HCT116 (cell line): ENCODE data around the gene OSGIN1. TPM values are rescaled to one million over a fixed set of nuclear protein-coding genes. Genes with fewer than 3 reads are reported as not detected.

Source experiments
- ATAC-seq: fragments of 200-7000 bp; cut with Tn5 transposase; 2 replicates; pipeline ENCODE4 v1.9.1; 2020; ENCODE audit warnings: mild to moderate bottlenecking, moderate library complexity
- BruUV-seq: library from RNA; stranded (reverse); fragments of 400-500 nt; replicated peaks from 2 replicates; lab custom pipeline; 2021; lab: Mats Ljungman, UMichigan
- CTCF ChIA-PET: fragments of 300-600 bp; sonication (Branson Sonifier 250); formaldehyde crosslinking; loops from one replicate; lab custom pipeline; 2021; ENCODE audit warnings: antibody characterized with exemption; lab: Charles Lee
- POLR2A ChIA-PET: fragments of 300-600, 350-600 bp; sonication (Branson Sonifier 250); formaldehyde crosslinking; loops from one replicate; lab custom pipeline; 2021; ENCODE audit warnings: antibody characterized with exemption; lab: Charles Lee
- RAD21 ChIA-PET, 2 experiments: fragments of 300-600 bp; sonication (Branson Sonifier 250); formaldehyde crosslinking; loops; one replicate each; lab custom pipeline; 2023; ENCODE audit warnings: low total read pairs in 2 of 2; ENCODE audit not compliant: uncharacterized antibody in 2 of 2, unreplicated experiment in 2 of 2, low non-redundant PET in 1 of 2; lab: Charles Lee
- DNase-seq: peaks from one replicate; pipeline ENCODE4 v3.0.0-alpha.2; 2010; ENCODE audit warnings: low read depth, low spot score
- H2AFZ ChIP-seq: fragments of 200-600 bp; shearing (Covaris generic), sonication (generic); 2 replicates; pipeline ENCODE4 v1.6.1; 2017; ENCODE audit warnings: low read depth, mixed run types, mixed read lengths, antibody characterized with exemption, low read length; ENCODE audit not compliant: poor library complexity, severe bottlenecking
- H3K27ac ChIP-seq: 2 replicates; pipeline ENCODE4 v1.5.1; 2012; ENCODE audit warnings: low read depth, low read length
- H3K27me3 ChIP-seq: fragments of 200-600 bp; sonication (generic); 2 replicates; pipeline ENCODE4 v1.6.1; 2016; ENCODE audit warnings: mixed run types, low read length, mixed read lengths; ENCODE audit not compliant: insufficient read depth
- H3K36me3 ChIP-seq, 2 experiments: fragments of 200-500 bp in 1 of 2; fragments of 200-600 bp in 1 of 2; sonication (Bioruptor generic) in 1 of 2; sonication (generic) in 1 of 2; 2 replicates each; pipeline versions ENCODE4 v1.5.1 to v1.6.1; 2014 to 2016; ENCODE audit warnings: low read length in 2 of 2, inconsistent platforms in 1 of 2, mixed read lengths in 1 of 2, mixed run types in 1 of 2; ENCODE audit not compliant: insufficient read depth in 2 of 2, control insufficient read depth in 1 of 2
- H3K4me1 ChIP-seq, 2 experiments: fragments of 200-600 bp in 1 of 2; sonication (generic) in 1 of 2; 2 replicates each; pipeline versions ENCODE4 v1.5.1 to v1.6.1; 2012 to 2017; ENCODE audit warnings: low read length in 2 of 2, inconsistent platforms in 1 of 2, mild to moderate bottlenecking in 1 of 2, mixed read lengths in 1 of 2, mixed run types in 1 of 2, moderate library complexity in 1 of 2; ENCODE audit not compliant: insufficient read depth in 2 of 2, control insufficient read depth in 1 of 2
- H3K4me2 ChIP-seq: fragments of 200-600 bp; sonication (generic); 2 replicates; pipeline ENCODE4 v1.6.1; 2017; ENCODE audit warnings: mixed run types, low read length, mixed read lengths
- H3K4me3 ChIP-seq, 2 experiments: fragments of 200-600 bp in 1 of 2; sonication (generic) in 1 of 2; replicated peaks in 1 of 2; 2 replicates each; pipeline ENCODE4 v1.5.1; 2011 to 2016; ENCODE audit warnings: low read length in 2 of 2, control low read depth in 1 of 2, low read depth in 1 of 2, mild to moderate bottlenecking in 1 of 2, mixed read lengths in 1 of 2, mixed run types in 1 of 2
- H3K79me2 ChIP-seq: fragments of 200-600 bp; sonication (generic); 2 replicates; pipeline ENCODE4 v1.6.1; 2017; ENCODE audit warnings: mild to moderate bottlenecking, mixed run types, low read length, moderate library complexity, mixed read lengths; ENCODE audit not compliant: insufficient read depth
- H3K9ac ChIP-seq: fragments of 200-600 bp; sonication (generic); 2 replicates; pipeline ENCODE4 v1.6.1; 2016; ENCODE audit warnings: low read length, mixed read lengths
- H3K9me2 ChIP-seq: fragments of 200-600 bp; sonication (generic), shearing (Covaris generic); 2 replicates; pipeline ENCODE4 v1.6.1; 2017; ENCODE audit warnings: mixed run types, mild to moderate bottlenecking, moderate library complexity; ENCODE audit not compliant: insufficient read depth
- H3K9me3 ChIP-seq, 2 experiments: fragments of 200-500 bp in 1 of 2; fragments of 200-600 bp in 1 of 2; sonication (Bioruptor generic) in 1 of 2; sonication (generic) in 1 of 2; 2 replicates each; pipeline ENCODE4 v1.6.1; 2014 to 2017; ENCODE audit warnings: low read length in 2 of 2, mixed read lengths in 2 of 2, inconsistent platforms in 1 of 2, low read depth in 1 of 2, mild to moderate bottlenecking in 1 of 2, mixed run types in 1 of 2, moderate library complexity in 1 of 2; ENCODE audit not compliant: control insufficient read depth in 1 of 2, insufficient read depth in 1 of 2
- H4K20me1 ChIP-seq: fragments of 200-600 bp; sonication (generic), shearing (Covaris generic); 2 replicates; pipeline ENCODE4 v1.6.1; 2017; ENCODE audit warnings: mixed run types, mild to moderate bottlenecking, moderate library complexity; ENCODE audit not compliant: insufficient read depth
- CBX3 ChIP-seq: IDR thresholded peaks from 2 replicates; pipeline ENCODE4 v1.6.1; 2012; ENCODE audit warnings: low read depth
- CTCF ChIP-seq, 3 experiments: fragments of 200-600 bp in 1 of 3; sonication (generic) in 1 of 3; IDR thresholded peaks in 2 of 3; conservative IDR thresholded peaks in 1 of 3; 2 replicates each; pipeline ENCODE4 v1.5.1; 2012 to 2017; ENCODE audit warnings: low read depth in 2 of 3, low read length in 2 of 3, antibody characterized with exemption in 1 of 3, borderline replicate concordance in 1 of 3, control low read depth in 1 of 3, mild to moderate bottlenecking in 1 of 3, mixed read lengths in 1 of 3, mixed run types in 1 of 3, moderate library complexity in 1 of 3; ENCODE audit not compliant: insufficient read depth in 1 of 3
- ELF1 ChIP-seq: IDR thresholded peaks from 2 replicates; pipeline ENCODE4 v1.6.1; 2012; ENCODE audit warnings: low read depth, borderline replicate concordance
- POLR2AphosphoS5 ChIP-seq: IDR thresholded peaks from 2 replicates; pipeline ENCODE4 v1.6.1; 2011; ENCODE audit warnings: mild to moderate bottlenecking, low read depth, low read length, moderate library complexity
- SP1 ChIP-seq: IDR thresholded peaks from 2 replicates; pipeline ENCODE4 v1.6.1; 2012; ENCODE audit warnings: low read depth
- ZNF274 ChIP-seq: fragments of 200-500 bp; sonication (Bioruptor generic); IDR thresholded peaks from 2 replicates; pipeline ENCODE4 v1.6.1; 2014; ENCODE audit warnings: mild to moderate bottlenecking, low read depth, low read length, inconsistent platforms
- intact Hi-C: fragments of 100-400 bp; cut with micrococcal nuclease; formaldehyde crosslinking; loops from 2 replicates; pipeline ENCODE4 v1.10.0; 2022
- total RNA-seq: library from RNA; stranded (reverse); gene quantifications from one replicate; pipeline ENCODE4 v1.2.1, GENCODE V29; 2021; ENCODE audit not compliant: unreplicated experiment

The OSGIN1 gene
- total RNA-seq, 1 experiment from 2014 or later = 19.8 TPM

- DNase-seq (peak; percentile 75), ATAC-seq (peak; percentile 48)
- intact Hi-C loops = loop anchor here (1.0 to 10.0 kb wide), 3 partner anchors 88 to 548 kb away; partner anchors contain the start of gene MEAK7
- Histone ChIP-seq H3K4me1 (peaks cover 20 to 31% of the 10 kb centered on the region in 2 experiments), H3K4me2 (no peak overlapping the region), H3K27ac (no peak overlapping the region), H3K27me3 (no peaks in the 10 kb centered on the region), H3K36me3 (peaks cover 5 to 9% of the 10 kb centered on the region in 2 experiments; a peak in 1 of 4 replicates), H2AFZ (no peak overlapping the region), H4K20me1 (no peaks in the 10 kb centered on the region), H3K9ac (no peak overlapping the region), H3K9me3 (no peaks in the 10 kb centered on the region), H3K9me2 (no peaks in the 10 kb centered on the region), H3K4me3 (no peak overlapping the region), H3K79me2 (no peaks in the 10 kb centered on the region; the same call in 1 of the 2 replicates)
- POLR2A ChIA-PET = interaction anchor here (0.8 to 1.2 kb wide), 2 partner anchors 30 to 58 kb away, joined by 3 to 4 read pairs; no protein-coding TSS in a partner anchor
- TF ChIP-seq CTCF (IDR thresholded peaks at IDR 0.05 in 2 of 3, conservative IDR thresholded peaks at IDR 0.05 in 1 of 3; ENCODE audit: borderline replicate concordance in 1 of 3, insufficient read depth in 1 of 3, low read depth in 2 of 3, low read length in 2 of 3) = peak in 2 of 3 experiments; percentile 98 to 99; a peak in 4 of 6 replicates
- no peak for TF ChIP-seq CBX3
- TF ChIP-seq ELF1 = no peak
- peak; percentile 23; the same call in 1 of the 2 replicates for TF ChIP-seq POLR2AphosphoS5
- TF ChIP-seq ZNF274 = no peak
- TF ChIP-seq SP1 = no peak
- CTCF ChIA-PET = interaction anchor here (0.6 to 2.4 kb wide), 21 partner anchors 9 to 666 kb away, joined by 3 to 24 read pairs (median 4); partner anchors contain the start of genes SLC38A8 and TAF1C
- RAD21 ChIA-PET = interaction anchor here (0.6 to 1.3 kb wide), 5 partner anchors 58 to 527 kb away, joined by 3 to 7 read pairs (median 3); partner anchors contain the start of gene SLC38A8 (in 1 of the 2)
- no TSS peak for BruUV-seq
Observed at GRCh38 chr16:83956336-83957289, 3.6 kb downstream of the OSGIN1 start.
